Left ventricle myocardium inferior (tissue), 1 donor: ENCODE results near the gene FAM171A1. TPM values are rescaled to one million over a fixed set of nuclear protein-coding genes. Genes with fewer than 3 reads are reported as not detected.
"Not testable (repeated sequence)": the region's sequence is repeated elsewhere in the genome, so short reads cannot be mapped to it uniquely, and the experiment has no call there.

Experiments
- DNase-seq: peaks from one replicate; pipeline ENCODE4 v3.0.0-alpha.2; 2020
- H3K27ac ChIP-seq: fragments of 200-600 bp; replicated peaks from 2 replicates; pipeline ENCODE4 v1.8.0; 2021
- H3K27me3 ChIP-seq: fragments of 200-600 bp; 2 replicates; pipeline ENCODE4 v1.8.0; 2021; ENCODE audit warnings: low read depth
- H3K36me3 ChIP-seq: fragments of 200-600 bp; 2 replicates; pipeline ENCODE4 v1.8.0; 2021
- H3K4me1 ChIP-seq: fragments of 200-600 bp; 2 replicates; pipeline ENCODE4 v1.8.0; 2021
- H3K4me3 ChIP-seq: fragments of 200-600 bp; 2 replicates; pipeline ENCODE4 v1.8.0; 2021; ENCODE audit warnings: mild to moderate bottlenecking, moderate library complexity
- H3K9me3 ChIP-seq: fragments of 200-600 bp; replicated peaks from 2 replicates; pipeline ENCODE4 v1.8.0; 2021
- intact Hi-C: fragments of 100-400 bp; cut with micrococcal nuclease; formaldehyde crosslinking; loops from one replicate; pipeline ENCODE4 v1.11.0; 2022
- long read RNA-seq: library from polyadenylated mRNA; unstranded; transcript quantifications from one replicate; pipeline ENCODE4 v2.0.0, GENCODE V29; 2021
- total RNA-seq: library from RNA; stranded (reverse); fragmentation: NEBNext Ultra II Directional; extraction: Animal tissue kit (Norgen Biotek cat#: 25700); gene quantifications from one replicate; pipeline ENCODE4 v1.2.1, GENCODE V29; 2021
- TF ChIP-seq, protein P1 (sequence below): fragments of 200-600 bp; IDR thresholded peaks from 2 replicates; pipeline ENCODE4 v1.8.0; 2021; ENCODE audit warnings: antibody characterized with exemption, mild to moderate bottlenecking, borderline replicate concordance
- donor health status: DM: no; HTN: yes; CAD: no; lungs with severe emphysema.

FAM171A1 gene
- 8.3 TPM for total RNA-seq
- long read RNA-seq, transcript FAM171A1-201 (8 exons, 3,952 nt) = major isoform, 11 of 22 reads
- long read RNA-seq, partial matches to known transcripts = 1 of 22 reads
- long read RNA-seq, other reads (novel, unspliced or antisense) = 10 of 22 reads

DNA sequence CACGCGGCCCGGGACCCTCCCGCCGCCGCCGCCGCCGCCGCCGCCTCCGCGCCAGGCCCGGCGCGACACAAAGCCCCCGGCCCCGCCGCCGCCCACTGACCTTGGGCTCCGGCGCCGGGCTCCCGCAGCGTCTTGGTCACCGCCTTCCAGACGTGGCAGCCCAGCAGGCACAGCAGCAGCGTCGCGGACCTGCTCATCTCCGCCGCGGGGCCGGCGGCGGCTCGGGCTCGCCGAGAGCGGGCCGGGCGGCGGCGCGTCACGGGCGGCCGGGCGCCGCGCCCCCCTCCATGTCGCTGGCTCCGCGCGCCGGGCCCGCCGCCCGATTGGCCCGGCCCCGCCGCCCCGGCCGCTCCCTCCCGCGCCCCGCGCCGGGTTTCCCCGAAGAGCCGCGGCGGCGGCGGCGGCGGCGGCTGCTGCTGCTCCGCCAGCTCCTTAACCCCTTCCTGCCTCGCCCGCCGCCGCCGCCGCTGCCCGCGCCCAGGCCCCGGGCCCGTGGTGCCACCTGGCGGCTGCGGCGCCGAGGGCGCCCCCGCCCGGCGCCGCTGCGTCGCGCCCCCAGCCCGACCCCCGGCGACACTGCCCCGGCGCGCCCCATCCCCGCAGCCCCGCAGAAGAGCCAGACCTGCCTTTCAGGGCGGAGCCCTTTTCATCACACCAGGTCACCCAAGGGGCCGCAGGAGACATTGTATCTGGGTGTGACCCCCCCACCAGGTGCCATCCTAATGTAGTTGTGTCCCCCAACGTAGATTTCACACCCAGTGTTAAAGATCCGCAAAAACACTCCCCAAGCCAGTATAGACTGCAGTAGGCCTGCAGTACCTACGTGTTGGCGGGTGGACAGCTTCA, at the start of gene FAM171A1:
FAM171A1 (minus strand) TSS at position 434 of the 846 bp plus-strand sequence; CDS start at position 197, 237 bp downstream.
- Histone ChIP-seq H3K4me1 (peaks cover 45% of the 10 kb centered on the region), H3K27ac (peak within 1 kb of the TSS; percentile 78), H3K36me3 (no peaks in the 10 kb centered on the region), H3K27me3 (no peaks in the 10 kb centered on the region), H3K9me3 (no peaks in the 10 kb centered on the region), H3K4me3 (peak within 1 kb of the TSS; percentile 76)
- intact Hi-C loops = no loop called here
- TF ChIP-seq, protein P1, sequence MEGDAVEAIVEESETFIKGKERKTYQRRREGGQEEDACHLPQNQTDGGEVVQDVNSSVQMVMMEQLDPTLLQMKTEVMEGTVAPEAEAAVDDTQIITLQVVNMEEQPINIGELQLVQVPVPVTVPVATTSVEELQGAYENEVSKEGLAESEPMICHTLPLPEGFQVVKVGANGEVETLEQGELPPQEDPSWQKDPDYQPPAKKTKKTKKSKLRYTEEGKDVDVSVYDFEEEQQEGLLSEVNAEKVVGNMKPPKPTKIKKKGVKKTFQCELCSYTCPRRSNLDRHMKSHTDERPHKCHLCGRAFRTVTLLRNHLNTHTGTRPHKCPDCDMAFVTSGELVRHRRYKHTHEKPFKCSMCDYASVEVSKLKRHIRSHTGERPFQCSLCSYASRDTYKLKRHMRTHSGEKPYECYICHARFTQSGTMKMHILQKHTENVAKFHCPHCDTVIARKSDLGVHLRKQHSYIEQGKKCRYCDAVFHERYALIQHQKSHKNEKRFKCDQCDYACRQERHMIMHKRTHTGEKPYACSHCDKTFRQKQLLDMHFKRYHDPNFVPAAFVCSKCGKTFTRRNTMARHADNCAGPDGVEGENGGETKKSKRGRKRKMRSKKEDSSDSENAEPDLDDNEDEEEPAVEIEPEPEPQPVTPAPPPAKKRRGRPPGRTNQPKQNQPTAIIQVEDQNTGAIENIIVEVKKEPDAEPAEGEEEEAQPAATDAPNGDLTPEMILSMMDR = peak; percentile 8
- peak; percentile 56 for DNase-seq

DNA sequence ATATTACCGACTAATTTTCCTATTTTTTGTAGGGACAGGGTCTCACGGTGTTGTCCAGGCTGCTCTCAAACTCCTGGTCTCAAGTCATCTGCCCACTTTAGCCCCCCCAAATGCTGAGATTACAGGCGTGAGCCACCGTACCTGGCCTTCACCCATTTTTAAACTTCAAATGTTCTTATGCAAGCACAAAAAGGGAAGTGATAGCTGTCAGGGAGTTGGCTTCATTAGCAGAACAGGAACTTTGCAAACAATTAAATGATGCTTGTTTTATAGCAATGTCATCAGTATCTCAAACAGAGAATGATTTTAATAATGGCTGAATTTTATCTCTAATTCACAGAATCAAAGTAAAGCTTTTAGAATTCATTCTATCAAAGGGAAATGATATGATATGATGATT, 49.8 kb upstream of the FAM171A1 start:
- intact Hi-C loops = no loop called here
- Histone ChIP-seq H3K27ac (no peak overlapping the region), H3K4me1 (no peaks in the 10 kb centered on the region), H3K36me3 (no peaks in the 10 kb centered on the region), H3K9me3 (peaks cover 8% of the 10 kb centered on the region), H3K4me3 (no peak overlapping the region), H3K27me3 (no peaks in the 10 kb centered on the region)
- TF ChIP-seq, protein P1 = no peak
- no peak for DNase-seq

DNA sequence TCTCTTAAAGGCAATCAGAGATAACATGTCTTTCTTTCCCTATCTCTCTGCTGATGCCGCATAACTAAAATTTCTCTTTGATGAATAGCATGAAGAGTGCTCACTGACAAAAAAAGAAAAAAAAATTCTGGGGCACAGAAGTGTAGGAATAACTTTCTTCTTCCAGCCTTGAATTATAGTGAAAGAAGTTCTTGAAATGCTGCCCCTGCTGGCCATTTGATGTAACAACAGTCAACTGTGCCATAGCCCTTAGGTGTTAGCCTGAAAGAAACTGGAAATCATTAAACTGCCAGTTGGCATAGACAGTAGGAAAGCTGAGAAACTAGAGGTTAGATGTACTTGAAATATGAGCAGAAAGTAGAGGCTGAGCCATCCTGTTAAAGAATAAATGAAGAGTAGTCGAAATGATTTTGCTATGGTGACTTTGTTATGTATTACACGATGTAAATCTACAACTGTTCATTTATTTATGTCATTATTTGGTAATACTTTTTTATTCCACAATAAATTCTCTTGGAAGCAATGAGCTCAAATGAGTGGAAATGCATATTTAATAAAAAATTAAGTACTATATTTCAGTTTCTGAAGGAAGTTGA, 48.3 kb upstream of the FAM171A1 start:
- H3K4me3 ChIP-seq = no peak overlapping the region
- intact Hi-C loops = no loop called here

DNA sequence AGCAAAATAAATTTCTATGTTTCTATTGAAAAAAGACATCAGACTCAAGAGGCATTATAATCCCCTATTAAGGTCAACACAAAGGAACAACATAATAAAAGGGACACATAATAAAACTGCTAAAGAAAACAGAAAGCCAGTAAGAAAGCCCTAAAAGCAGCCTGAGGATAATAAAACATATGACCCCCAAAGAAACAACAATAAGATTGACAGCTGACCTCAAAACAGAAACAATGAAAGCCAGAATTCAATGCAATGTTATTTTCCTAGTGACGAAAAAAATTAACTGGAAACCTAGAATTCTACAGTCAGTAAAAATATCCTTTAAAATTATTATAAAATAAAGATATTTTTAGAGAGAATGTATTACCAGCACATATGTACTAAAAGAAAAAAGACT, 44.9 kb upstream of the FAM171A1 start:
- TF ChIP-seq, protein P1 = no peak
- Histone ChIP-seq H3K27me3 (no peaks in the 10 kb centered on the region), H3K27ac (no peak overlapping the region), H3K9me3 (peaks cover 14% of the 10 kb centered on the region), H3K36me3 (no peaks in the 10 kb centered on the region), H3K4me3 (no peak overlapping the region), H3K4me1 (no peaks in the 10 kb centered on the region)
- intact Hi-C loops = no loop called here
- no peak for DNase-seq

More for the DNA sequence above, 48.3 kb upstream of the FAM171A1 start:
- TF ChIP-seq, protein P1 = peak; percentile 89
- Histone ChIP-seq H3K27ac (no peak overlapping the region), H3K4me1 (no peaks in the 10 kb centered on the region), H3K27me3 (no peaks in the 10 kb centered on the region), H3K9me3 (peaks cover 14% of the 10 kb centered on the region), H3K36me3 (no peaks in the 10 kb centered on the region)
- DNase-seq = no peak

DNA sequence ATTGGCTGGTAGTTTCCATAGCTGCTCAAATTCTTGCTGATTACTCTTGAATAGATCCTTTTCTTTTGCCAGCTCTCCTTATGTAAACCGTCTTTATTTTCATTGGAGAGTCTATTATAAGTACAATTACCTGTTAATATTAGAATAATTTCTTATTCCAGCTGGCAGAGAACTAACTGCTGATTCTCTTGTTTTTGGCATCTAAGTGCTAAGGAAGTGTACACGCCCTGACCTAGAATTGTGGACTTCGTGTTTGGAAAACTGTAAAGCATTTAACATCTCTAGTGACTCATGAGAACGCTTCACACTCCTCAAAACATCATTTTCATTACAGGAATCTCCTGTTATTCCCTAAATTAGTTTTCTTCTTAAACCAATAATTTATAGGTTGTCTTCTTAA, 39.9 kb upstream of the FAM171A1 start:
- intact Hi-C loops = no loop called here
- no peak overlapping the region for H3K4me3 ChIP-seq

DNA sequence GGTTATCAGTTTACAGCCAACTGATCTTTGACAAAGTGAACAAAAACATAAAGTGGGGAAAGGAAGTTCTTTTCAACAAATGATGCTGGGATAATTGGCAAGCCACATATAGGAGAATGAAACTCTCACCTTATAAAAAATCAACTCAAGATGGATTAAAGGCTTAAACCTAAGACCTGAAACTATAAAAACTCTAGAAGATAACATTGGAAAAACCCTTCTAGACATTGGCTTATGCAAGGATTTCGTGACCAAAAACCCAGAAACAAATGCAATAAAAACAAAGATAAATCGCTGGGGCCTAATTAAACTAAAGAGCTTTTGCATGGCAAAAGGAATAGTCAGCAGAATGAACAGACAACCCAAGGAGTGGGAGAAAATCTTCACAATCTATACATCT, 38.3 kb upstream of the FAM171A1 start:
- DNase-seq = not testable (repeated sequence)

More for the DNA sequence above, 39.9 kb upstream of the FAM171A1 start:
- no peaks in the 10 kb centered on the region for H3K4me1 ChIP-seq
- peak overlapping the region; percentile 12 for H3K27ac ChIP-seq
- TF ChIP-seq, protein P1 = no peak
- DNase-seq = no peak
- no peaks in the 10 kb centered on the region for H3K27me3 ChIP-seq
- peaks cover 7% of the 10 kb centered on the region for H3K9me3 ChIP-seq
- no peaks in the 10 kb centered on the region for H3K36me3 ChIP-seq

More for the DNA sequence above, 38.3 kb upstream of the FAM171A1 start:
- H3K36me3 ChIP-seq, intact Hi-C loops, H3K4me3 ChIP-seq, H3K27me3 ChIP-seq, H3K27ac ChIP-seq, H3K4me1 ChIP-seq: not testable (repeated sequence)
- H3K9me3 ChIP-seq = peaks cover 10% of the 10 kb centered on the region
